VCaP (cell line): ENCODE measurements around the gene ZMIZ2.

ENCODE experiments used
- H3K27ac ChIP-seq: fragments of 450-650 bp; 2 replicates; pipeline ENCODE4 v1.5.1; 2017
- CTCF ChIP-seq: fragments of 450-650 bp; conservative IDR thresholded peaks from 2 replicates; pipeline ENCODE4 v1.5.1; 2017; ENCODE audit warnings: mild to moderate bottlenecking, moderate library complexity

The ZMIZ2 gene

DNA sequence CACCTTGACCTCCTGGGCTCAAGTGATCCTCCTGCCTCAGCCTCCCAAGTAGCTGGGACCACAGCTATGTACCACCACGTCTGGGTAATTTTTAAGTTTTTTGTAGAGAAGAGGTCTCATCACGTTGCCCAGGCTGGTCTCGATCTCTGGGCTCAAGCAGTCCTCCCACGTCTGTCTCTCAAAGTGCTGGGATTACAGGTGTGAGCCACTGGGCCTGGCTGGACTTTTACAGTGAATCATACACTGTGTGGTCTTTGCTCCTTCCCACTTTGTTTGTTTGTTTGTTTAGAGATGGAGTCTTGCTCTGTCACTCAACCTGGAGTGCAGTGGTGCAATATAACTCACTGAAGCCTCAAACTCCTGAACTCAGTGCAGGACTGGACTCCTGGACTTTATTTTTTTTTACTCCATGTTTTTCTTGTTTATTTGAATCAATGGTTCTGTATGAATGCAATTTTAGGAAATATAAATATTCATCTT, 60.3 kb downstream of the ZMIZ2 start:
- no peak overlapping the region for H3K27ac ChIP-seq
- TF ChIP-seq CTCF = no peak

GRCh38 chr7:44811093-44811492, 62.4 kb downstream of the ZMIZ2 start:
- H3K27ac ChIP-seq = no peak overlapping the region
- TF ChIP-seq CTCF = no peak

GRCh38 chr7:44811571-44811970, 62.9 kb downstream of the ZMIZ2 start:
- no peak for TF ChIP-seq CTCF
- no peak overlapping the region for H3K27ac ChIP-seq

DNA sequence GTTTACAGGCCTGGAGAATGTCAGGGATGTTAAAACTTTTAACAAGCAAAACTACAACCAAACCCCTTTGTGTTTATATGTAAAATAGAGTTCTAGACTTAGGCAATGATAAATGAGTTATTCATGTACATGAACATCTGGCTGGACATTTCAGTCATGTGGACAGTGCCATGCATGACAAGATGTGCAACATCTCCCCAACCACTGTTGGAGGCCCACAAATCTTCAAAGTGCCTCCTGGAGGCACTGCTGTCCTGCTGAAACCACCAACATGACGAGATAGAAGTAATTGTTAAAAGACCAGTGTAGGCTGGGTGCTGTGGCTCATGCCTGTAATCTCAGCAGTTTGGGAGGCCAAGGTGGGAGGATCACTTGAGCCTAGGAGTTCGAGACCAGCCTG, 66.3 kb downstream of the ZMIZ2 start:
- no peak overlapping the region for H3K27ac ChIP-seq
- no peak for TF ChIP-seq CTCF

DNA sequence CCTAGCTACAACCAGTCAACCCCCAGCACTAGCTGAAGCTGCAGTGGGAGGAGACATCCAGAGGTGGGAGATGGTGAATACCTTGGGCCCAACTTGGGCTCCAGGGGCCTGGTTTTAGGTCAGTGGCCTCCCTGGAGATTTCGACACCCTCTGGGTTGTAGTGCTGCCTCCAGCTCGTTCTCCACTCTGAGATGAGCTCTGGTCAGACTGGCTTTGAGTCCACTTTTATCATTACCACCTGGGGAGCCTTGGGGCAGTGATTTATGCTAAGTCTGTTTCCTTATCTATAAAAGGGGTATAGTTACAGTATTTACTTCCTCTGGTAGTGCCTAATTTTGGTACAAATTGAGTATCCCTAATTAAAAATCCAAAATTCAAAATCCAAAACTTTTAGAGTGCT, 70.6 kb downstream of the ZMIZ2 start:
- no peak for TF ChIP-seq CTCF
- no peak overlapping the region for H3K27ac ChIP-seq
